K562 (cell line): ENCODE results near the gene MYOZ1. TPM values are rescaled to one million over a fixed set of nuclear protein-coding genes. Genes with fewer than 3 reads are reported as not detected.

Experiments used
- MBD2 ChIP-seq: sonication (generic); IDR thresholded peaks from 2 replicates; pipeline ENCODE4 v1.6.1; 2016; ENCODE audit warnings: low read depth, borderline replicate concordance
- ZBTB7A ChIP-seq: IDR thresholded peaks from 2 replicates; pipeline ENCODE4 v1.6.1; 2011; ENCODE audit warnings: low read depth, mild to moderate bottlenecking, low read length, moderate library complexity, borderline replicate concordance; ENCODE audit not compliant: control insufficient read depth
- polyA plus RNA-seq, 8 experiments: library from polyadenylated mRNA; depleted of rRNA in 4 of 8; stranded (reverse) in 5 of 8; unstranded in 3 of 8; fragments of >200 nt; fragmentation: Nextera tagmentation in 2 of 8; fragmentation: Illumina TruSeq in 1 of 8; extraction: Ambion mirVana in 2 of 8; extraction: Trizol in 1 of 8; gene quantifications; 2 replicates each; pipeline versions ENCODE4 v1.2.1 to v1.2.3, GENCODE V29; 2011 to 2014; ENCODE audit warnings: inconsistent platforms in 1 of 8, missing spikeins in 1 of 8
- total RNA-seq, 7 experiments: library from RNA; depleted of rRNA in 6 of 7; stranded (reverse); fragments of >200 nt in 6 of 7; fragmentation: Illumina TruSeq in 2 of 7; extraction: Trizol in 2 of 7; gene quantifications; 2 replicates each; pipeline versions ENCODE4 v1.2.1 to v1.2.3, GENCODE V29; 2011 to 2021; ENCODE audit warnings: low replicate concordance in 1 of 7
- TF ChIP-seq, protein P1 (sequence below), 2 experiments: fragments of 450-650 bp; IDR thresholded peaks; 2 replicates each; pipeline ENCODE4 v1.6.1; 2018; ENCODE audit warnings: mild to moderate bottlenecking in 2 of 2, low read depth in 1 of 2; ENCODE audit not compliant: partially characterized antibody in 2 of 2
- TF ChIP-seq, protein P2 (sequence below): sonication (generic); formaldehyde crosslinking; IDR thresholded peaks from 2 replicates; pipeline ENCODE4 v1.8.0; 2023; ENCODE audit warnings: mild to moderate bottlenecking, missing genetic modification reagents
- TF ChIP-seq, protein P3 (sequence below): fragments of 450-650 bp; formaldehyde crosslinking; IDR thresholded peaks from 2 replicates; pipeline ENCODE4 v1.4.0; 2020; ENCODE audit warnings: mild to moderate bottlenecking, moderate library complexity
- TF ChIP-seq, protein P4 (sequence below): fragments of 250-450 bp; sonication (Bioruptor Pico); IDR thresholded peaks from 2 replicates; pipeline ENCODE4 v1.4.0; 2020; ENCODE audit warnings: mild to moderate bottlenecking
- TF ChIP-seq, protein P5 (sequence below): fragments of 450-650 bp; IDR thresholded peaks from 2 replicates; pipeline ENCODE4 v1.6.1; 2016; ENCODE audit warnings: mild to moderate bottlenecking

The MYOZ1 gene
- total and polyA plus RNA-seq, 9 of the 15 experiments (the other 6 are each of a cell fraction or from before 2014, with no cell fraction given), result 0.03 to 0.18 (median 0.07) TPM; not detected in 5

DNA sequence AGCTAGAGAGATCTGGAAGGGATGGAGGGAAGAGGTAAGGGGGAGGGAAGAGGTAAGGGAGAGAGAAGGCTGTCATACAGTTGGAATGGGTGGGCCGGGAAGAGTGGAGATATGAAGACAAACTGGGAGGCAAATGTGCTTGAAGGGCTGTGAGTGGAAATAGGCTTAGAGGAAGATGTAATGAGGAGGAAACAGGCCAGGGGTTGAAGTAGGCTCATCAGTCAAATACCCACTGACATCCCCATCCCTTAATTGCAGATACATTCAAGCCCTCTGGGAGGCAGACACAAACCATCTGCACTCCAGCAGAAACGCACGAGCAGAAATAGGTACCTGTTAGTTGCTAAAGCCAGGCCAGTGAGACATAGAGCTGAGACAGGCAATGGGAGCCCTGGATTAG is 12.4 kb upstream of the MYOZ1 start (continued):
- TF ChIP-seq, protein P1, sequence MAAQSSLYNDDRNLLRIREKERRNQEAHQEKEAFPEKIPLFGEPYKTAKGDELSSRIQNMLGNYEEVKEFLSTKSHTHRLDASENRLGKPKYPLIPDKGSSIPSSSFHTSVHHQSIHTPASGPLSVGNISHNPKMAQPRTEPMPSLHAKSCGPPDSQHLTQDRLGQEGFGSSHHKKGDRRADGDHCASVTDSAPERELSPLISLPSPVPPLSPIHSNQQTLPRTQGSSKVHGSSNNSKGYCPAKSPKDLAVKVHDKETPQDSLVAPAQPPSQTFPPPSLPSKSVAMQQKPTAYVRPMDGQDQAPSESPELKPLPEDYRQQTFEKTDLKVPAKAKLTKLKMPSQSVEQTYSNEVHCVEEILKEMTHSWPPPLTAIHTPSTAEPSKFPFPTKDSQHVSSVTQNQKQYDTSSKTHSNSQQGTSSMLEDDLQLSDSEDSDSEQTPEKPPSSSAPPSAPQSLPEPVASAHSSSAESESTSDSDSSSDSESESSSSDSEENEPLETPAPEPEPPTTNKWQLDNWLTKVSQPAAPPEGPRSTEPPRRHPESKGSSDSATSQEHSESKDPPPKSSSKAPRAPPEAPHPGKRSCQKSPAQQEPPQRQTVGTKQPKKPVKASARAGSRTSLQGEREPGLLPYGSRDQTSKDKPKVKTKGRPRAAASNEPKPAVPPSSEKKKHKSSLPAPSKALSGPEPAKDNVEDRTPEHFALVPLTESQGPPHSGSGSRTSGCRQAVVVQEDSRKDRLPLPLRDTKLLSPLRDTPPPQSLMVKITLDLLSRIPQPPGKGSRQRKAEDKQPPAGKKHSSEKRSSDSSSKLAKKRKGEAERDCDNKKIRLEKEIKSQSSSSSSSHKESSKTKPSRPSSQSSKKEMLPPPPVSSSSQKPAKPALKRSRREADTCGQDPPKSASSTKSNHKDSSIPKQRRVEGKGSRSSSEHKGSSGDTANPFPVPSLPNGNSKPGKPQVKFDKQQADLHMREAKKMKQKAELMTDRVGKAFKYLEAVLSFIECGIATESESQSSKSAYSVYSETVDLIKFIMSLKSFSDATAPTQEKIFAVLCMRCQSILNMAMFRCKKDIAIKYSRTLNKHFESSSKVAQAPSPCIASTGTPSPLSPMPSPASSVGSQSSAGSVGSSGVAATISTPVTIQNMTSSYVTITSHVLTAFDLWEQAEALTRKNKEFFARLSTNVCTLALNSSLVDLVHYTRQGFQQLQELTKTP (IDR thresholded peaks at IDR 0.05; ENCODE audit: low read depth in 1 of 2, partially characterized antibody in 2 of 2), result no peak
- TF ChIP-seq, protein P2, sequence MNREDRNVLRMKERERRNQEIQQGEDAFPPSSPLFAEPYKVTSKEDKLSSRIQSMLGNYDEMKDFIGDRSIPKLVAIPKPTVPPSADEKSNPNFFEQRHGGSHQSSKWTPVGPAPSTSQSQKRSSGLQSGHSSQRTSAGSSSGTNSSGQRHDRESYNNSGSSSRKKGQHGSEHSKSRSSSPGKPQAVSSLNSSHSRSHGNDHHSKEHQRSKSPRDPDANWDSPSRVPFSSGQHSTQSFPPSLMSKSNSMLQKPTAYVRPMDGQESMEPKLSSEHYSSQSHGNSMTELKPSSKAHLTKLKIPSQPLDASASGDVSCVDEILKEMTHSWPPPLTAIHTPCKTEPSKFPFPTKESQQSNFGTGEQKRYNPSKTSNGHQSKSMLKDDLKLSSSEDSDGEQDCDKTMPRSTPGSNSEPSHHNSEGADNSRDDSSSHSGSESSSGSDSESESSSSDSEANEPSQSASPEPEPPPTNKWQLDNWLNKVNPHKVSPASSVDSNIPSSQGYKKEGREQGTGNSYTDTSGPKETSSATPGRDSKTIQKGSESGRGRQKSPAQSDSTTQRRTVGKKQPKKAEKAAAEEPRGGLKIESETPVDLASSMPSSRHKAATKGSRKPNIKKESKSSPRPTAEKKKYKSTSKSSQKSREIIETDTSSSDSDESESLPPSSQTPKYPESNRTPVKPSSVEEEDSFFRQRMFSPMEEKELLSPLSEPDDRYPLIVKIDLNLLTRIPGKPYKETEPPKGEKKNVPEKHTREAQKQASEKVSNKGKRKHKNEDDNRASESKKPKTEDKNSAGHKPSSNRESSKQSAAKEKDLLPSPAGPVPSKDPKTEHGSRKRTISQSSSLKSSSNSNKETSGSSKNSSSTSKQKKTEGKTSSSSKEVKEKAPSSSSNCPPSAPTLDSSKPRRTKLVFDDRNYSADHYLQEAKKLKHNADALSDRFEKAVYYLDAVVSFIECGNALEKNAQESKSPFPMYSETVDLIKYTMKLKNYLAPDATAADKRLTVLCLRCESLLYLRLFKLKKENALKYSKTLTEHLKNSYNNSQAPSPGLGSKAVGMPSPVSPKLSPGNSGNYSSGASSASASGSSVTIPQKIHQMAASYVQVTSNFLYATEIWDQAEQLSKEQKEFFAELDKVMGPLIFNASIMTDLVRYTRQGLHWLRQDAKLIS (CRISPR knock-in tag), result no peak
- TF ChIP-seq, protein P3, sequence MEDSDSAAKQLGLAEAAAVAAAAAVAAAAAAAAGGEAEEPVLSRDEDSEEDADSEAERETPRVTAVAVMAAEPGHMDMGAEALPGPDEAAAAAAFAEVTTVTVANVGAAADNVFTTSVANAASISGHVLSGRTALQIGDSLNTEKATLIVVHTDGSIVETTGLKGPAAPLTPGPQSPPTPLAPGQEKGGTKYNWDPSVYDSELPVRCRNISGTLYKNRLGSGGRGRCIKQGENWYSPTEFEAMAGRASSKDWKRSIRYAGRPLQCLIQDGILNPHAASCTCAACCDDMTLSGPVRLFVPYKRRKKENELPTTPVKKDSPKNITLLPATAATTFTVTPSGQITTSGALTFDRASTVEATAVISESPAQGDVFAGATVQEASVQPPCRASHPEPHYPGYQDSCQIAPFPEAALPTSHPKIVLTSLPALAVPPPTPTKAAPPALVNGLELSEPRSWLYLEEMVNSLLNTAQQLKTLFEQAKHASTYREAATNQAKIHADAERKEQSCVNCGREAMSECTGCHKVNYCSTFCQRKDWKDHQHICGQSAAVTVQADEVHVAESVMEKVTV (CRISPR knock-in tag), result peak; percentile 77
- TF ChIP-seq, protein P4, sequence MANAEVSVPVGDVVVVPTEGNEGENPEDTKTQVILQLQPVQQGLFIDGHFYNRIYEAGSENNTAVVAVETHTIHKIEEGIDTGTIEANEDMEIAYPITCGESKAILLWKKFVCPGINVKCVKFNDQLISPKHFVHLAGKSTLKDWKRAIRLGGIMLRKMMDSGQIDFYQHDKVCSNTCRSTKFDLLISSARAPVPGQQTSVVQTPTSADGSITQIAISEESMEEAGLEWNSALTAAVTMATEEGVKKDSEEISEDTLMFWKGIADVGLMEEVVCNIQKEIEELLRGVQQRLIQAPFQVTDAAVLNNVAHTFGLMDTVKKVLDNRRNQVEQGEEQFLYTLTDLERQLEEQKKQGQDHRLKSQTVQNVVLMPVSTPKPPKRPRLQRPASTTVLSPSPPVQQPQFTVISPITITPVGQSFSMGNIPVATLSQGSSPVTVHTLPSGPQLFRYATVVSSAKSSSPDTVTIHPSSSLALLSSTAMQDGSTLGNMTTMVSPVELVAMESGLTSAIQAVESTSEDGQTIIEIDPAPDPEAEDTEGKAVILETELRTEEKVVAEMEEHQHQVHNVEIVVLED (CRISPR knock-in tag), result no peak
- TF ChIP-seq MBD2, result no peak
- TF ChIP-seq ZBTB7A, result no peak
- TF ChIP-seq, protein P5, sequence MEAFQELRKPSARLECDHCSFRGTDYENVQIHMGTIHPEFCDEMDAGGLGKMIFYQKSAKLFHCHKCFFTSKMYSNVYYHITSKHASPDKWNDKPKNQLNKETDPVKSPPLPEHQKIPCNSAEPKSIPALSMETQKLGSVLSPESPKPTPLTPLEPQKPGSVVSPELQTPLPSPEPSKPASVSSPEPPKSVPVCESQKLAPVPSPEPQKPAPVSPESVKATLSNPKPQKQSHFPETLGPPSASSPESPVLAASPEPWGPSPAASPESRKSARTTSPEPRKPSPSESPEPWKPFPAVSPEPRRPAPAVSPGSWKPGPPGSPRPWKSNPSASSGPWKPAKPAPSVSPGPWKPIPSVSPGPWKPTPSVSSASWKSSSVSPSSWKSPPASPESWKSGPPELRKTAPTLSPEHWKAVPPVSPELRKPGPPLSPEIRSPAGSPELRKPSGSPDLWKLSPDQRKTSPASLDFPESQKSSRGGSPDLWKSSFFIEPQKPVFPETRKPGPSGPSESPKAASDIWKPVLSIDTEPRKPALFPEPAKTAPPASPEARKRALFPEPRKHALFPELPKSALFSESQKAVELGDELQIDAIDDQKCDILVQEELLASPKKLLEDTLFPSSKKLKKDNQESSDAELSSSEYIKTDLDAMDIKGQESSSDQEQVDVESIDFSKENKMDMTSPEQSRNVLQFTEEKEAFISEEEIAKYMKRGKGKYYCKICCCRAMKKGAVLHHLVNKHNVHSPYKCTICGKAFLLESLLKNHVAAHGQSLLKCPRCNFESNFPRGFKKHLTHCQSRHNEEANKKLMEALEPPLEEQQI, result no peak
